Thoracic aorta (tissue), 2 donors: Measurements from ENCODE around the gene MLST8. TPM values are rescaled to one million over a fixed set of nuclear protein-coding genes. Genes with fewer than 3 reads are reported as not detected.

Experiments used
- ATAC-seq: fragments of 150-250 bp; one replicate; pipeline ENCODE4 v1.8.0; 2017; ENCODE audit warnings: low read depth; ENCODE audit not compliant: insufficient number of reproducible peaks, low FRiP score
- DNase-seq: peaks from one replicate; pipeline ENCODE4 v3.0.0-alpha.2; 2020; ENCODE audit warnings: low spot score
- H3K27ac ChIP-seq, 2 donors: fragments of 200-600 bp; sonication (generic); 1 replicate in 1 of 2; 2 replicates in 1 of 2; pipeline ENCODE4 v1.5.1; 2016; ENCODE audit warnings: mild to moderate bottlenecking in 2 of 2, moderate library complexity in 2 of 2
- H3K27me3 ChIP-seq: fragments of 200-600 bp; sonication (generic); replicated peaks from 2 replicates; pipeline ENCODE4 v1.6.0; 2016; ENCODE audit warnings: mild to moderate bottlenecking; ENCODE audit not compliant: insufficient read depth
- H3K36me3 ChIP-seq: fragments of 200-600 bp; sonication (generic); one replicate; pipeline ENCODE4 v1.5.1; 2016
- H3K4me1 ChIP-seq, 2 donors: fragments of 200-600 bp; sonication (generic); 1 replicate in 1 of 2; 2 replicates in 1 of 2; pipeline versions ENCODE4 v1.5.1 to v1.6.0; 2016; ENCODE audit warnings: low read depth in 2 of 2, mild to moderate bottlenecking in 1 of 2; ENCODE audit not compliant: control insufficient read depth in 1 of 2
- H3K4me3 ChIP-seq: fragments of 200-600 bp; sonication (generic); 2 replicates; pipeline ENCODE4 v1.5.1; 2016; ENCODE audit warnings: mild to moderate bottlenecking
- H3K9me3 ChIP-seq: fragments of 200-600 bp; sonication (generic); 2 replicates; pipeline ENCODE4 v1.5.1; 2016
- CTCF ChIP-seq: fragments of 200-600 bp; sonication (generic); IDR thresholded peaks from one replicate; pipeline ENCODE4 v1.5.1; 2019; ENCODE audit warnings: antibody characterized with exemption
- total RNA-seq, 2 donors: library from RNA; depleted of rRNA; stranded (reverse); fragments of >200 nt; gene quantifications; one replicate each; pipeline versions ENCODE4 v1.1.0 to v1.2.3, GENCODE V29; 2016

The MLST8 gene
- total RNA-seq, 2 donors from 2014 or later: 13.7 to 47.7 TPM

GRCh38 chr16:2186505-2186904 is 18.7 kb upstream of the MLST8 start:
- no peaks in the 10 kb centered on the region for H3K27me3 ChIP-seq
- no peaks in the 10 kb centered on the region for H3K9me3 ChIP-seq
- no peaks in the 10 kb centered on the region for H3K36me3 ChIP-seq
- ATAC-seq: no peak
- H3K27ac ChIP-seq: no peak overlapping the region
- no peaks in the 10 kb centered on the region for H3K4me1 ChIP-seq
- no peak for TF ChIP-seq CTCF
- DNase-seq: no peak
- no peak overlapping the region for H3K4me3 ChIP-seq

- Histone ChIP-seq H3K27ac (no peak overlapping the region), H3K4me3 (no peak overlapping the region), H3K9me3 (no peaks in the 10 kb centered on the region), H3K27me3 (no peaks in the 10 kb centered on the region), H3K36me3 (no peaks in the 10 kb centered on the region), H3K4me1 (no peaks in the 10 kb centered on the region)
- no peak for ATAC-seq
- no peak for TF ChIP-seq CTCF
- no peak for DNase-seq
Observed at GRCh38 chr16:2187212-2187611, 18.0 kb upstream of the MLST8 start.

- no peaks in the 10 kb centered on the region for H3K27me3 ChIP-seq
- H3K36me3 ChIP-seq: no peaks in the 10 kb centered on the region
- ATAC-seq (no peak), DNase-seq (no peak)
- H3K4me3 ChIP-seq: no peak overlapping the region
- TF ChIP-seq CTCF: no peak
- no peaks in the 10 kb centered on the region for H3K9me3 ChIP-seq
- no peaks in the 10 kb centered on the region for H3K4me1 ChIP-seq
- no peak overlapping the region for H3K27ac ChIP-seq
Observed at GRCh38 chr16:2188395-2188794, 16.9 kb upstream of the MLST8 start.

GRCh38 chr16:2189252-2189893 is 15.9 kb upstream of the MLST8 start:
- H3K27ac ChIP-seq: no peak overlapping the region
- no peaks in the 10 kb centered on the region for H3K4me1 ChIP-seq
- no peak for DNase-seq
- TF ChIP-seq CTCF: no peak
- ATAC-seq: no peak
- H3K9me3 ChIP-seq: no peaks in the 10 kb centered on the region
- no peaks in the 10 kb centered on the region for H3K36me3 ChIP-seq
- no peak overlapping the region for H3K4me3 ChIP-seq
- no peaks in the 10 kb centered on the region for H3K27me3 ChIP-seq

- no peak for TF ChIP-seq CTCF
- no peak overlapping the region for H3K4me3 ChIP-seq
Observed at GRCh38 chr16:2190002-2190658, 15.1 kb upstream of the MLST8 start.

More at GRCh38 chr16:2190002-2190658, 15.1 kb upstream of the MLST8 start:
- no peak for ATAC-seq
- H3K27me3 ChIP-seq: no peaks in the 10 kb centered on the region
- H3K4me1 ChIP-seq: no peaks in the 10 kb centered on the region
- H3K36me3 ChIP-seq: no peaks in the 10 kb centered on the region
- no peak for DNase-seq
- no peak overlapping the region for H3K27ac ChIP-seq
- no peaks in the 10 kb centered on the region for H3K9me3 ChIP-seq
